GM18498 (cell line): ENCODE data around the gene UBTD1.

Experiments
- ATAC-seq: cut with Tn5 transposase; IDR thresholded peaks from one replicate; pipeline ENCODE4 v1.9.1; 2021; ENCODE audit warnings: mild to moderate bottlenecking, moderate library complexity; ENCODE audit not compliant: unreplicated experiment

Gene UBTD1

DNA sequence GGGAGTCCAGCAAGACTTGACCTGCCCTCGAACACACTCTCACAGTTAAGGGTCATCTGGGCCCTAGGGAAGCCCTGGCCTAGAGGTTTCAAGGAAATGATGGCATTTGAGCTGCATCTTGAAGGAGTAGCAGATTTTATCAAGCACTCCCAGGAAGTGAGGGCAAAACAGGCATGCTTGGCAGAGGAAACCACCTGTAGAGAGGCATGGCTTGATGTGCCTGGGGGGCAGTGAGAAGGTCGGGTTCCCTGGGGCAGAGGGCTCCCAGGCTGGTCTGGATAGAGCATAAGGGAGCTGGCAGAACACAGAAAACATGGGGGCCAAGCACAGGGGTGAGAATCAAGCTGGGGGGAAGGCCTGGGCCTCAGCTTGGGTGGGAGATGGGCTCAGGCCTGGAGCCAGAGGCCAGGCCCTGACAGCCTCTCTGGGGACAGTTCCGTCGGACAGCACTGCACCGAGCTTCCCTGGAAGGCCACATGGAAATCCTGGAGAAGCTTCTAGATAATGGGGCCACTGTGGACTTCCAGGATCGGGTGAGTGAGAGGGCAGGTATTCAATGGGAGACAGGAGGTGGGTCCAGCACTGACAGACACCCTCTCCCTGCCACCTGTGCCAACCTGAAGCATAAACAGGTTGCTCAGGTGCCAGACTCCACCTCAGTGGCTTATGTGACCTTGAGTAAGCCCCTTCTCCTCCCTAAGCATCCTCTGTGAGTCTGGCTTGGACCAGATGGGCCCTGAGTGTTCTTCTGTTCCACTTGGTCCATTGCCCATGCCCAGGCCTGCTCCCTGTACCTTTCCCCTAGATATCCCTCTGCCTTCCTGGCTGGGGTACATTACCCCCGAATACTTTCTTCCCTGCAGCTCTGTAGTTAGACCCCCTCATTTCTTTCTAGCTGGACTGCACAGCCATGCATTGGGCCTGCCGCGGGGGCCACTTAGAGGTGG is 82.0 kb downstream of the UBTD1 start:
- ATAC-seq = no peak

DNA sequence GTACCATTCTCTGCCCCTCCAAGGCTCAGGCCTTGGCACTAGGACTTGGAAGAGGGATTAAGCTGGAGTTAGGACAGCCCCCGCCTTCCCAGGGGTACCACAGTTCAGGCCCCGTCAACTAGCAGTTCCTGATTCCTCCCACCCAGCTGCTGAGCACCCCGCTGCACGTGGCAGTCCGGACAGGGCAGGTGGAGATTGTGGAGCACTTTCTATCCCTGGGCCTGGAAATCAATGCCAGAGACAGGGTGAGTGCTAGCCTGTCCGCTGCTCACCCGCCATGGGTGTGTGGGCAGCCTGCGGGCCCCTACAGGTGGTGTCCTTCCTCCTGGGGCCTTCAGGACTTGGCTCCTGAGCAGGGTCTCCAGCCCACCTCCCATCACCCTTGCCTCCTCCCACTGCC is 83.4 kb downstream of the UBTD1 start:
- ATAC-seq = no peak

DNA sequence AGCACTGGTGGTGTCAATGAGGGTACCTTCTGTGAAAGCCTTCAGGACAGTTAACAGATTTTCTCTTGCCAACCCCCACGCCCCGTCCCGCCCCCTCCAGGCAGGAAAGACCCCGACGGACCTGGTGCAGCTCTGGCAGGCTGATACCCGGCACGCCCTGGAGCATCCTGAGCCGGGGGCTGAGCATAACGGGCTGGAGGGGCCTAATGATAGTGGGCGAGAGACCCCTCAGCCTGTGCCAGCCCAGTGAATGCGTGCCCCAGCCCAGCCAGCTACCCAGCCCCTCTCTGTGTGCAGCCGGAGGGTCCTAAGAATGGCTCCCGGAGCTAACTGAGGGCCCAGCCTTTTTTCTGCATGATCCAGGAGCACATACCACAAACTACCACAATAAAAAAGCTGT is 84.8 kb downstream of the UBTD1 start:
- ATAC-seq = no peak

DNA sequence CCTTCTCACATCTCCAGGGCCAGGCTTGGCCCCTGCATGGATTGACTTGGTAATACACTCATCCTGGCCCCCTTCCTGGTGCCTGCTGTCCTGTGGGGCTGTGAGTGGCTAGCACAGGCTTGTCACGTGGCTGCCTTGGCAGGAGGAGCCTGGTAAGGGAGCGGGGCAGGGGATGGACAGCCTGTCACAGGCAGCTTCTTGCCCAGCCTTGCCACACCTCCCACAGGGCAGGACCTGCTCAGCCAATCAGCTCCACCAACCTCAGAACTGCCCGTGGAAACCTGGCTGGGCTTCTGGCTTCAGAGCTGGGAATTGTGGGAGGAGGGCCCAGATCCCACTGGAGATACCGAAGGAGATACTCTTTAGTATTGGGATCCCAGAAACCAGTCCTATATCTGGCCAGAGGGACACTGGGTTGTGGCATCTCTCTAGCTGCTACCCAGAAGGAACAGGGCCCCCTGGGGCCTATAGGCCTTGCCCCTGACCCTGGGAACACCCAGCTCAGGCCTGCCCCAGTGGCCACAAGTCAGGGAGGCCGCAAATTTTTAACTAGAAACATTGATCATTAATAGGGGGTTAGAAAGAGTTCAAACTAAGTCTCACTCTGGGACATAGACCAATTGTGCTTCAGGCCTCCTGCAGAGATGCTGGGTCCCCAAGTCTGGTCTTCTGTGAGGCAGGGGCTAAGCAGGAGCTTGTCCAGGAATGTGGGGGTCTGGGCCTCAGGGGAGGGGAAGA is 85.5 kb downstream of the UBTD1 start, which contains the start of gene HOGA1:
TSS of gene HOGA1 (plus strand) at position 330 of the 738 bp plus-strand sequence. CDS start at position 645, 315 bp downstream.
- no peak for ATAC-seq

DNA sequence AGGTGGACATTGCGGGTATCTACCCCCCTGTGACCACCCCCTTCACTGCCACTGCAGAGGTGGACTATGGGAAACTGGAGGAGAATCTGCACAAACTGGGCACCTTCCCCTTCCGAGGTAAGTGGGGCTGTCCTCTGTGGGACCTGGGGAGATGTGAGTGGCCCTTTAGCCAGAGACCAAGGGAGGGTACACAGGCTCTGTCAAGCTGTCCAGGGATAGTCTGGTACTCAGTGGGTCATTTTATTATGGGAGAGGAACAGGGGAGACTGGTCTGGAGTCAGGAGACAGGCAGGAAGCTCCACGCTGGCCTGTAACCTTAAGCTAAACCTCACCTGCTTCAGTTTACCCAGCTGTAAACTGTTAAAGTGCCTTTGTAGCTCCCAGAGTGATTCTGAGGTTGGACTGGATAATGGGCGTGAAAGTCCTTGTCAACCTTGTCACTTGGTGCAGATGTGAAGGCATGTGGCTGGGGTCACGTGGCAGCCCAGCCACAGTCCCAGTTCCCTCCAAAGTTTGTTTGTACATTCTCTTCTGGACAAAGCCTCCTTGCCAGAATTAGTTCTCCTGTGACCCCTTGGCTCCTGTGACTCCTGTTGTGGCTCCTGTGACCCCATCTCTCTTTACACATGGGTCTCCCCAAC is 86.2 kb downstream of the UBTD1 start:
- no peak for ATAC-seq

DNA sequence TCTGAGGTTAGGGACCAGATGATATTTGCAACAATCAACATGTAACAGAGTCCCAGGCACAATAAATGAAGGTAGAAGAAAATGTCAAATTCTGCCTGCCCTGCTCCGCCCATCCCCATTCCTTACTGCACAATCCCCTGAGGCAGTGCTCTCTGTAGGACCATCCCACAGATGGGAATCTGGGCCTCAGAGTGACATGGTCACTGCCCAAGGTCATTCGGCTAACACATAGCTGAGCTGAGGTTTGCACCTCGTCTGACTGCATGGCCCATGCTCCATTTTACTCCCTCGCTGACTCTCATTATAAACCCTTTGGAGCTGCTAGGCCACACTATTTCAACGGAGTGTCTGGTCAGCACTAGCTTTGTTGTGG is 86.7 kb downstream of the UBTD1 start:
- no peak for ATAC-seq

DNA sequence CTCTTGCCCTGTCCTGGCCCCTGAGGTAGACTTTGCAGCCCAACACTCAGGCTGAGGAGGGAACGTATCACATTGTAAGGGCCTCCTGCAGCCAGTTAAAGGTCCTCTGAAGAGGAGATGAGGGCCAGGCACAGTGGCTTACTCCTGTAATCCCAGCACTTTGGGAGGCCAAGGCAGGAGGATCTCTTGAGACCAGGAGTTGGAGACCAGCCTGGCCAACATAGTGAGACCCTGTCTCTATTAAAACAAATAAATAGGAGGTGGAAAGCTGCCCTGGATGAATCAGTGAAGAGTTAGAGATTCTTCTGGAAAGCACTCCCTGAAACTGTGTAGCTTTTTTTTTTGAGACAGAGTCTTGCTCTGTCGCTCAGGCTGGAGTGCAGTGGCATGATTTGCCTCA is 88.5 kb downstream of the UBTD1 start:
- no peak for ATAC-seq

DNA sequence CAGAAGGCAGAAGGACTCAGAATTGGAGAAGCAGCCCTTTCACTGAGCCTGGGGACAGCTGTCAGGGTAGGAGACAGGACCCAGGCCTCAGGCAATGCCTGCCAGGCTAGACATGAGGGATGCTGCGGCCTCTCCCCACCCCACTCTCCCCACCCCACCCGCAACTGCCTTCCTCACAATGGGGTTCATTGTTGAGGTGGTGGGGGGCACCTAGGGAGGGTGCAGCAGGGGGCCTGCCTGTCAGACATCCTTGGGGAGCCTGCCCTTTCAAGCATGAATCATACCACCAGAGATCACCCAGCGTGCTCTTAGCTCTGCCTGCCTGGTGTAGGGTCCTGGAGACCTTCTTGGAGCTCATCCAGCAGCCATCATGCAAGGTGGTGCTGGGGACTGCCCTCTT is 90.8 kb downstream of the UBTD1 start, which contains the start of gene C10orf62:
TSS of gene C10orf62 (plus strand) at position 243 of the 400 bp plus-strand sequence. CDS start 177 bp downstream, outside the sequence.
- ATAC-seq = no peak

DNA sequence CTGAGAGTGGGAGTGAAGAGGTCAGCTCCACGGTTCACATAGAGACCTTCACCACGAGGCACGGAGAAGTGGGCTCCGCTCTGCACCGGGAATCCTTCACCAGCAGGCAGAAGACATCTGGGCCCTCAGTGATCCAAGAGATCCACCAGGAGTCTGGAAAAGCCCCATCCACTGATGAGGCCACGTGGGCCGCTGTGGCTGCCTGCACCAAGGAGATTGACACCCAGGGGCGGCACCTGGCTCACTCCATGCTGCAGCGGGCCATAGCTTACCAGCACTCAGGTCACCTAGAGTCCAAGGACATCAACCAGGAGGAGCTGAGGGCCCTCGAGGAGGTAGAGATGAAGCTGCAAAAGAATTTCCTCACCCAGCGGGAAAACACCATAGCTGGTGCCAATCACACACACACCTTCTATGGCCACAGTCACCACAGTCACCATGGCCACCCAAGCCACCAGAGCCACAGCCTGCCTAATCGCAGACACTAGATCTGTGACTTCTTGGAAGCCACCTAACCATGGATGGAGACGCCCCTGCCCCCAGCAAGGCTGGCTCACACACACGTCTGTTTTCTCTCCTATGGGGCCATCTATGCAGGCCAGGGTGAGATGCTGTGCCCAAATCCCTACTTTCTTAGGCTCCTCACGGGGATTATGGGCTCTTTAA is 91.5 kb downstream of the UBTD1 start:
- ATAC-seq = no peak

DNA sequence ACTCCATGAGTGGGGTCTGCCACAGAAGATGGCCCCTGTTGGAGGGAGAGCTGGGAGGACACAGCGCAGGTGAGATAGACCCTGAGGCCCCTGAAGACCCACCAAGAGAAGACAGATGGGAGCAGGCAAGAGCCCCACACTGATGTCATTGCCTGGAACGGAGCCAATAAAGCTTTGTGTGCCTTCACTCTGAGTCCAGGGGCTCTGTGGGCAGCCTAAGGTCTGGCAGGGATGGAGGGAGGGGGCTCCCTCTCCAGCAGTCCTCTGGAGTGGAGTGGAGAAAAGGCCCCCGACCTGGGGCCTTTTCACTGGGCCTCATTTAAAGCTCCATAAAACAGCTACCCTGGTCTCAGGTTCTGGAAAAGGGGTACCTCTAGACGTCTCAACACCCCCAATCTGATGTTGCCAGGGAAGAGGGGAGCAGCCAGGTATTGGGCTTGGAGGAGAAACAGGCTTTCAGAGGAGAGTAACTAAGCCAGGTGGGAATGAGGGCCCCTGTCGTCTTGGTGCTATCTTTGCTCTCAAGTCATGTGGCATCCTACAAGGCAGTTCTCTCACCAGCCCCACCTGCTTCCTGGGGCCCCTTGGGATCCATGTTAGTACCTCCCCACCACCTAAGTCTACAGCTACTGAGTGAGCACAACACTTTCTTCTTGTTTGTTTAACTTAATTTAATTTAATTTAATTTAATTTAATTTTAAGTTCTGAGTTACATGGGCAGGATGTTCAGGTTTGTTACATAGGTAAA is 92.2 kb downstream of the UBTD1 start:
- no peak for ATAC-seq

DNA sequence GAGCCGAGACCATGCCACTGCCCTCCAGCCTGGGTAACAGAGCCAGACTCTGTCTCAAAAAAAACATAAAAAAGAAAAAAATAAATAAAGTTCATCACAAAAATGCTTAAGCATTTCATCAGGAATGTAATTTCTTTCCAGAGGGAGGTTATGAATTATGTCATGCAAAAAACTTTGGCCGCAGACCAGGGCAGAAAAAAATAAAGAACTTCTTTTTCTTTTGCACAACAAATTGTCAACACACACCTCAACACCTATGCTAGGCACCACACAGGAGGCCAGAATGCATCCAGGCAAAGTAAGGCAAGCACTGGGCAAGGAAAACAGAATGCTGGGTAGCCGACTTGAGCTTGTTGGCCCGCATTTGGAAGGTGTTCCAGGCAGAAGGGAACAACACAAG is 94.7 kb downstream of the UBTD1 start:
- no peak for ATAC-seq

DNA sequence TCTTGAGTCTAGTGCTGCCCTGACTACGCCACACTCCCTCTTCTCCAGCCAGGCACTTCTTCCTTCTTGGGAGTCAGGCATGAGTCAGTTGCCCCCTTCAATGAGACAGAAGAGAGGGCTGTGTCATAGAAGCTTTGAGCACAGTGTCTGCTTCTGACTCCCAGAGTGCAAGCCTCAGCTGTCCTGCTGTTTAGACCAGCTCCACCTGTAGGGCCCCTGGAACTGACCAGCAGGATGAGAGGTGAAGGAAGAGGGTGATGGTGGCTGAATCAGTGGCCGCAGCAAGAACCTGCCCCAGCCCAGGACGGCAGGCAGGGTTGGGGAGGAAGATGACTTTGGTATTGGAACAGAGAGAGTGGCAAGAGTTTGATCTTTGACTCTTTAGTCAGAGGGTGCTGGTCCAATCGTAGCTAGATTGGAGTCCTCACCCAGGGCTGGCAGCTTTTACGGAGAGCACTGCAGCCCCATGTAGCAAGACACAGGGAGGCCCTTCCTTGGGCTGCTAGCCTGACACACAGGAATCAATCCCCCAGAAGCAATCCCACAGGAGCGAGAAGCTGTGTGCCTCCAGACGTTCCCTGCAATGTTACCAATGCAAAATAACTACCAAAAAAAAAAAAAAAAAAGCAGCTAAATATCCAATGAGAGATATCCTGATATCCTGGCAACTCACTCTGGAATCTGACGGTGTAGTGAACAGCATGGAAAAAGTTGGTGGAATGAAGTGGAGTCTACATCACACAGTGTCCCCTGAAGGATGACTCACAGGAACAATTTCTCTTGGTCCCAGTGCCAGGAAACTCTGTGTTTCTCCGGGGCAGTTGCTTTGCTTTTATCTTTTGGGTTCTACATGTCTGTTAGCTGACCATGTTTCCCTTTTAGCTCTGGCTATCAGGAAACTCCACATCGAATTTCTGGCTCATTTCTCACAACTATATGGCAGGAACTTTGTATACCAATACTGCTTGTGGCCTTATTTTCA is 97.7 kb downstream of the UBTD1 start:
- ATAC-seq = no peak

DNA sequence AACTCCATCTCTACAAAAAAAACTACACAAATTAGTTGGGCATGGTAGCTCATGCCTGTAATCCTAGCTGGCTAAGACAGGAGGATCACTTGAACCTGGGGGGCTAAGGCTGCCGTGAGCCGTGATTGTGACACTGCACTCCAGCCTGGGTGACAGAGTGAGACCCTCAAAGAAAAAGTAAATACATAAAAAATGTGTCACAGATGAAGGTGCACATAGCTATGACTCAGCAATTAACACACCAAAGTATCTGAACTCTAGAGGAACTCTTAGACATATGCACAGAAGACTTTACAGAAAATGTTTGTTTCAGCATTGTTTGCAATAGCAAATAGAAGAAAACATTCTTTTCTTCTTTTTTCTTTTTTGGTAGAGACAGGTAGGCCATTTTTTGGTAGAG is 99.1 kb downstream of the UBTD1 start:
- no peak for ATAC-seq

DNA sequence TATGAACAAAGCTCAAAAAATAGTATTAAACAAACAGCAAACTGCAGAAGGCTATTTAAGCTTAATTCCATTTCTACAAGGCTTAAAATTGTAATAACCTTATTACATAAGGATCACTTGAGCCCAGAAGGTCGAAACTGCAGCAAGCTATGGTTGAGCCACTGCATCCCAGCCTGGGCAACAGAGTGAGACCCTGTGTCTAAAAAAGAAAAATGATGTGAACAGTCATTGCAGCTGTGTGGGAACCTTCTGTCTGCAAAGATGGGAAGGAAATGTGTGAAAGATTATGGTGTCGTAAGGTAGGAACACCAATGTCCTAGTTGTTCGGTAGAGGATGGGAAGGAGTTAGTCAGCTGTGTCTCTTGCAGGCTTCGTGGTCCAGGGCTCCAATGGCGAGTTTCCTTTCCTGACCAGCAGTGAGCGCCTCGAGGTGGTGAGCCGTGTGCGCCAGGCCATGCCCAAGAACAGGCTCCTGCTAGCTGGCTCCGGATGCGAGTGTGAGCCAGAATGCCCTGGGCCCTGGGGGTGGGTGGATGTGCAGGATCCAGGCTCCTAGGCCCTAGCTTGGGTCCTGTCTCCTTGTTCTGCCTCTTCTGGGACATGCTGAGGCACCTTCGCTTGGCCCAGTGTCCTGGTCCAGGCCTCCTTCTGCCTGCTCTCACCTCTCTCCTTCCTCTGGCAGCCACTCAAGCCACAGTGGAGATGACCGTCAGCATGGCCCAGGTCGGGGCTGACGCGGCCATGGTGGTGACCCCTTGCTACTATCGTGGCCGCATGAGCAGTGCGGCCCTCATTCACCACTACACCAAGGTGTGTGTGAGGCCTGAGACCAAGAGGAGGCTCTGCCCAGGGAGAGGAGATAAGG is 99.9 kb downstream of the UBTD1 start:
- ATAC-seq = no peak

DNA sequence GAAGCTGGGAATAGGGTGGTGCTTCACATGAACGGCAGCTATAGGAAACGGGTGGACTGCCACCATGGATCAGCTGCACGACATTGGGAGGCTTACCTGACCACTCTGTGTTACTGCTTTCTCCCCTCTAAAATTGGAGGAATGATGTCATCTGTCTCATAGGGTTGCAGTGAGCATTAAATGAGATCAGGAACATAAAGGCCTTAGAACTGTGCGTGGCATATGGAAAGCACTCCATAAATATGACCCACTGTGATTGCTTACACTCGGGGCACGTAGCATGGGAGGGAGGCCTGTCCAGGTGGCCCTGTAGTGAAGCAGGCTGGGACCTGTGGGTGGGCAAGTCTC is 100.5 kb downstream of the UBTD1 start:
- ATAC-seq = no peak

DNA sequence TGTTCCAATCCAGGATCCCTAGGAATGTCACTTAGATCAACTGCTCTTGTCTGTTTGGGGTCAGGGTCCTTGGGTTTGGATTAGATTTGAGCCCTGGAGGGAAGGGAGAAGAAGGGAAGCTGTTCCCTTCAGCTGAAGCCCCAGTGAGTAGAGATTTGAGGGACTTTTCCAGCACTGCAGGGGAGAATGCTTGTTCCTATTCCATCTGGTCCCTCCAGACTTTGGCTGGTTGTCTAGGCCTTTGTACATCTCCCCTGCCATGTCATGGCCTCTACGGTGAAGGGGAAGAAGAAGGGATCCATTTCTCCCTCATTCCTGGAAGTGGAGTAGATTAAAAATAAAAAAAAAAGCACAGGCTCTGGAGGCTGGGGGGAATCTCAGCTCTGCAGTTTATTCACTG is 101.9 kb downstream of the UBTD1 start:
- ATAC-seq = no peak

DNA sequence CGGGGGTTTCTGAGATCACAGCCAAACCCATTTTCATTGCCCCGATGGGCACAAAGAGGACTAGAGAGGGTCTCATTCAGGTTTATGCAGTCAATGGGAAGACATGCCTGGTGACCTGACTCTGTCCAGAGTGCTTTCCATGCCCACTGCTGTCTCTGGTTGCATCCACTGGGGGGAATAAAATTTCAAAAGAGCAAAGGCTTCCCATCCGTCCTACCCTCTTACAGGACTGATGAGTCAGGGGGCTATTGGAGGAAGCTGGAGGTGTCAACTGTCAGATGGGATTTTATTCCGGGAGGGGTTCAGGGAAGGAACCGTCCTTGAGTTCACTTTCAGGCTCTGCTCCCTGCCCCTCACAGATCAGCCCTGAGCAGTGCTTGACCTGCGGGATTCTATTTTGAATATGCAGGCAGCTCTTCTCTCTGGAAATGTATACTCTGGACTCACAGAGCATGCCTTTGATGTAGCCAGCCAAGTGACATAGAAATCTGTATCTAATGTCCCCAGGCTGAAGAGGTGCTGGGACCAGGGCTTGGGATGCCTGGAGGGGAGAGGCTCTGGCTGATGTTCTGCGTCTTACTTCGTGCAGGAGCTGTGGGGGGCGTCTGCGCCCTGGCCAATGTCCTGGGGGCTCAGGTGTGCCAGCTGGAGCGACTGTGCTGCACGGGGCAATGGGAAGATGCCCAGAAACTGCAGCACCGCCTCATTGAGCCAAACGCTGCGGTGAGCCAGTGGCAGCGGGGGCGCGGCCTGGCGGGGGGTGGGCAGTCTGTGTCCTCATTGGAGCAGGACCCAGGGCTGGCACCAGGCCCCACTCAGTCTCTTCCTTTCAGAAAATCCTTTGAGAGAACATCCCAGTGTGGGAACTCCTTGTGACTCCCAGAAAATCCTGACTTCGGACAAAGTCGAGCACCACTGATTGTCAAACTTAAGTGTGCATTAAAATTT is 102.8 kb downstream of the UBTD1 start:
- ATAC-seq = no peak
